ENCODE measurements around the gene SLC28A1. TPM values are rescaled to one million over a fixed set of nuclear protein-coding genes. Genes with fewer than 3 reads are reported as not detected.

The SLC28A1 gene
- total RNA-seq, 4 donors from 2014 or later = 0.47 TPM; not detected in 3

DNA sequence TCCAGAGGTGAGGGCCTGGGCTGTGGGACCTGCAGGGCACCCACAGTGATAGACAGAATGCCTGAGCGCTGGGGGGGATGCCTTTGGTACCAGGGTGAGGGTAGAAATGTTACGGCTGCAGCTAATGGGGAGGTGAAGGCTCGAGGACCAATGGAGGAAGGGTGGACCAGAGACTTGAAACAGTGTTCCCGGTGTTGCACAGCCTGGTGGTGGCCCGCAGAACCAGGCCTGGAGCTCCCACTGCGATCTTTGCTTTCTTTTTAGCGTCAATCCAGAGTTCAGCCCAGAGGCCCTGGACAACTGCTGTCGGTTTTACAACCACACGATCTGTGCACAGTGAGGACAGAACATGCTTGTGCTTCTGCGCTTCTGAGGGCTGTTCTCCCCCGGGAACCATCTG is 60.4 kb downstream of the SLC28A1 start:
- Histone ChIP-seq H3K27me3 (no peaks in the 10 kb centered on the region), H3K27ac (peak overlapping the region; percentile 39 to 72 (median 66)), H3K9me3 (no peaks in the 10 kb centered on the region), H3K36me3 (no peaks in the 10 kb centered on the region), H3K4me1 (peaks cover 4 to 10% of the 10 kb centered on the region in 2 donors), H3K4me3 (no peak overlapping the region)
- DNase-seq (no peak), ATAC-seq (peak in 1 of 2 donors; percentile 11)
- no peak for TF ChIP-seq POLR2A (IDR thresholded peaks at IDR 0.05)
- TF ChIP-seq CTCF (IDR thresholded peaks at IDR 0.05 in 4 of 5, conservative IDR thresholded peaks at IDR 0.05 in 1 of 5) = no peak
- in situ Hi-C loops (cut with MboI; ENCODE audit: low sequenced_read_pairs in 4 of 4) (no loop called here), intact Hi-C loops (cut with DNase I; ENCODE audit: low total_unique reads) (no loop called here)

DNA sequence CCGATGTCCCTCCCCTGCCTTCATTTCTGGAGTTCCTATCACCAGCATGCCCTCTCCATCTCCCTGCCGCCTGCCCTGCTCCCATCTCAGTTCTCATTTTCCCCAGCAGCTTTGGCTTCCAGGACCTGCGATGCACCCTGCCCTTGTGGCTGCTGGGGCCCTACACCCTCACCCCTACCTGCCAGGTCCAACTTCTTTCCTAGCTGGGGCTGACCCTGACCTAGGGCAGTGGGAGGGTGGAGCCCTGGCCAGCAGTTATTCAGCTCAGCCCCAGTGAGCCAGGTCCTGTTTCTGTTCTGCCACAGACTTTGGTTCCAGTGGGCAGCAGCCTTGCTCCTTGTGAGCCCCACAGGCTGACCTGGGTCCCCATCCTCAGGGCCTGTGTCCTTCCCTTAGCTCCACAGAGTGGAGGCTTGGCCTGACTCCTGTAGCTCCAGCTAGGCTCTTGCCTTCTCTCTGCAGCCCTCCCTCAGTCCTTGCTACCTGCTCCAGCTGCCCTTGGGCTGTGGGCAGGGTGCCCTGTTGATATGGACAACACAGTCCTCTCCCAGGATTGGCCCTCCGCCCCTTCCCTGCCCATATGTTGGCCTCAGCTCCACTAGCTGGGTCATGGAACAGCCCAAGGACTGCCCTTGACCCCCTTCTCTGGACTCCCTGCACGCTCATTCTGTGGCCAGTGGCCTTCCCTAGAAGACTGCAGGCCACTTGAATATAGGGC is 62.5 kb downstream of the SLC28A1 start:
- no peak for ATAC-seq
- H3K27ac ChIP-seq = peak overlapping the region in 1 of 4 donors; percentile 27
- peaks cover 4 to 10% of the 10 kb centered on the region in 2 donors for H3K4me1 ChIP-seq
- no peaks in the 10 kb centered on the region for H3K9me3 ChIP-seq
- DNase-seq = no peak
- in situ Hi-C loops (cut with MboI; ENCODE audit: low sequenced_read_pairs in 4 of 4) = no loop called here
- no peak overlapping the region for H3K4me3 ChIP-seq
- TF ChIP-seq POLR2A (IDR thresholded peaks at IDR 0.05) = no peak
- no peak for TF ChIP-seq CTCF (IDR thresholded peaks at IDR 0.05 in 4 of 5, conservative IDR thresholded peaks at IDR 0.05 in 1 of 5)
- intact Hi-C loops (cut with DNase I; ENCODE audit: low total_unique reads) = no loop called here
- no peaks in the 10 kb centered on the region for H3K27me3 ChIP-seq
- no peaks in the 10 kb centered on the region for H3K36me3 ChIP-seq

GRCh38 chr15:84947947-84948830 is 63.7 kb downstream of the SLC28A1 start:
- ATAC-seq = no peak
- in situ Hi-C loops (cut with MboI; ENCODE audit: low sequenced_read_pairs in 4 of 4) = no loop called here
- Histone ChIP-seq H3K36me3 (no peaks in the 10 kb centered on the region), H3K27me3 (no peaks in the 10 kb centered on the region), H3K9me3 (no peaks in the 10 kb centered on the region), H3K4me3 (no peak overlapping the region), H3K4me1 (peaks cover 4 to 10% of the 10 kb centered on the region in 2 donors), H3K27ac (no peak overlapping the region)
- TF ChIP-seq CTCF (IDR thresholded peaks at IDR 0.05 in 4 of 5, conservative IDR thresholded peaks at IDR 0.05 in 1 of 5) (no peak), POLR2A (IDR thresholded peaks at IDR 0.05) (no peak)
- intact Hi-C loops (cut with DNase I; ENCODE audit: low total_unique reads) = no loop called here
- peak in 1 of 2 donors; percentile 30 for DNase-seq

GRCh38 chr15:84949043-84949442 is 64.6 kb downstream of the SLC28A1 start:
- intact Hi-C loops (cut with DNase I; ENCODE audit: low total_unique reads) = no loop called here
- no peak for ATAC-seq
- in situ Hi-C loops (cut with MboI; ENCODE audit: low sequenced_read_pairs in 4 of 4) = no loop called here

More at GRCh38 chr15:84949043-84949442, 64.6 kb downstream of the SLC28A1 start:
- Histone ChIP-seq H3K27me3 (no peaks in the 10 kb centered on the region), H3K9me3 (no peaks in the 10 kb centered on the region), H3K4me3 (no peak overlapping the region), H3K4me1 (peaks cover under 1 to 6% of the 10 kb centered on the region in 2 donors), H3K36me3 (no peaks in the 10 kb centered on the region), H3K27ac (no peak overlapping the region)
- TF ChIP-seq CTCF (IDR thresholded peaks at IDR 0.05 in 4 of 5, conservative IDR thresholded peaks at IDR 0.05 in 1 of 5) (no peak), POLR2A (IDR thresholded peaks at IDR 0.05) (no peak)
- DNase-seq = no peak

All from gastrocnemius medialis (tissue), 4 donors.